SK-N-SH treated with all-trans-retinoic acid at 6 μM for 48 hours (cell line): ENCODE results near the gene SFT2D1.

Experiments used
- ARNTL ChIP-seq: fragments of 450-650 bp; formaldehyde crosslinking; IDR thresholded peaks from 2 replicates; pipeline ENCODE4 v1.5.0; 2020; ENCODE audit warnings: low read depth, mild to moderate bottlenecking, moderate library complexity, borderline replicate concordance
- OSR1 ChIP-seq: fragments of 250-450 bp; sonication (Bioruptor Pico); IDR thresholded peaks from 2 replicates; pipeline ENCODE4 v1.8.0; 2022; ENCODE audit warnings: moderate library complexity, mild to moderate bottlenecking, inconsistent platforms
- ZFP3 ChIP-seq: fragments of 250-450 bp; sonication (Bioruptor Pico); IDR thresholded peaks from 2 replicates; pipeline ENCODE4 v1.5.0; 2020; ENCODE audit warnings: mild to moderate bottlenecking, moderate library complexity
- TF ChIP-seq, protein P1 (sequence below): fragments of 250-450 bp; sonication (Bioruptor Pico); IDR thresholded peaks from 2 replicates; pipeline ENCODE4 v1.5.1; 2020; ENCODE audit warnings: low read depth, mild to moderate bottlenecking, moderate library complexity

GRCh38 chr6:166369782-166370181 is 27.4 kb upstream of the SFT2D1 start:
- TF ChIP-seq, protein P1, sequence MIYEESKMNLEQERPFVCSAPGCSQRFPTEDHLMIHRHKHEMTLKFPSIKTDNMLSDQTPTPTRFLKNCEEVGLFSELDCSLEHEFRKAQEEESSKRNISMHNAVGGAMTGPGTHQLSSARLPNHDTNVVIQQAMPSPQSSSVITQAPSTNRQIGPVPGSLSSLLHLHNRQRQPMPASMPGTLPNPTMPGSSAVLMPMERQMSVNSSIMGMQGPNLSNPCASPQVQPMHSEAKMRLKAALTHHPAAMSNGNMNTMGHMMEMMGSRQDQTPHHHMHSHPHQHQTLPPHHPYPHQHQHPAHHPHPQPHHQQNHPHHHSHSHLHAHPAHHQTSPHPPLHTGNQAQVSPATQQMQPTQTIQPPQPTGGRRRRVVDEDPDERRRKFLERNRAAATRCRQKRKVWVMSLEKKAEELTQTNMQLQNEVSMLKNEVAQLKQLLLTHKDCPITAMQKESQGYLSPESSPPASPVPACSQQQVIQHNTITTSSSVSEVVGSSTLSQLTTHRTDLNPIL (CRISPR knock-in tag): no peak
- TF ChIP-seq ARNTL (CRISPR knock-in tag) (no peak), ZFP3 (CRISPR knock-in tag) (no peak), OSR1 (CRISPR knock-in tag) (no peak)
